Measurements from ENCODE around the gene UNC13A.

DNA sequence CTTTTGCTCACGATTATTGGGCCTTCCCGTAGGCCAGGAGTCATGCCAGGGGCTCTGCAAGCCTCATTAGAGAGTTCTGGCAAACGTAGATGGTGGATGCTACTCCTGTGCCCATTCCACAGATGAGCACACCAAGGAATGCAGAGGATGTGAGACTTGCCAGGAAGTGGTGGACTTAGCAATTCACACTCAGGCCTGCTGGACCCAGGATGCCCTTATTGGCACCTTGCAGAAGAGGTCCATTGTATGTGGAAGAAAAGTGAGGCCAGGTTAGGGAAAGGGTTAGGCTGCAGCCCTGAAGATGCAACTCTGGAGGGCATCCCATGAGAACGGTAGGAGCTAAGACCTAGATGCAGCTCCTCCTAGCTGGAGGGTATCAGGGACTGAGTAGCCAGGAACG is 5.9 kb downstream of the UNC13A start:
- TF ChIP-seq TAF1 (IDR thresholded peaks at IDR 0.05; ENCODE audit: low read depth), result no peak
- no peak for TF ChIP-seq EP300 (conservative IDR thresholded peaks at IDR 0.05; ENCODE audit: poor library complexity, severe bottlenecking)
- TF ChIP-seq EZH2 (IDR thresholded peaks at IDR 0.05; ENCODE audit: borderline replicate concordance, insufficient read depth, low read length, poor library complexity, severe bottlenecking), result no peak
- TF ChIP-seq, protein P1, sequence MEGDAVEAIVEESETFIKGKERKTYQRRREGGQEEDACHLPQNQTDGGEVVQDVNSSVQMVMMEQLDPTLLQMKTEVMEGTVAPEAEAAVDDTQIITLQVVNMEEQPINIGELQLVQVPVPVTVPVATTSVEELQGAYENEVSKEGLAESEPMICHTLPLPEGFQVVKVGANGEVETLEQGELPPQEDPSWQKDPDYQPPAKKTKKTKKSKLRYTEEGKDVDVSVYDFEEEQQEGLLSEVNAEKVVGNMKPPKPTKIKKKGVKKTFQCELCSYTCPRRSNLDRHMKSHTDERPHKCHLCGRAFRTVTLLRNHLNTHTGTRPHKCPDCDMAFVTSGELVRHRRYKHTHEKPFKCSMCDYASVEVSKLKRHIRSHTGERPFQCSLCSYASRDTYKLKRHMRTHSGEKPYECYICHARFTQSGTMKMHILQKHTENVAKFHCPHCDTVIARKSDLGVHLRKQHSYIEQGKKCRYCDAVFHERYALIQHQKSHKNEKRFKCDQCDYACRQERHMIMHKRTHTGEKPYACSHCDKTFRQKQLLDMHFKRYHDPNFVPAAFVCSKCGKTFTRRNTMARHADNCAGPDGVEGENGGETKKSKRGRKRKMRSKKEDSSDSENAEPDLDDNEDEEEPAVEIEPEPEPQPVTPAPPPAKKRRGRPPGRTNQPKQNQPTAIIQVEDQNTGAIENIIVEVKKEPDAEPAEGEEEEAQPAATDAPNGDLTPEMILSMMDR (IDR thresholded peaks at IDR 0.05; ENCODE audit: poor library complexity, severe bottlenecking), result no peak

Measured in neural cell (in vitro differentiated cells).